T-helper 17 cell (primary cell): ENCODE data around the gene TSPAN9. TPM values are rescaled to one million over a fixed set of nuclear protein-coding genes. Genes with fewer than 3 reads are reported as not detected.

ENCODE experiments used
- ATAC-seq: fragments of 150-1000 bp; cut with Tn5 transposase; 2 replicates; pipeline ENCODE4 v1.10.0; 2021; ENCODE audit warnings: mild to moderate bottlenecking, moderate library complexity
- DNase-seq, 3 donors: peaks; one replicate each; pipeline versions ENCODE4 v3.0.0 to v3.0.0-alpha.2; 2020 to 2021
- H3K9me3 ChIP-seq: one replicate; pipeline ENCODE4 v1.7.0; 2013; ENCODE audit warnings: low read length, mild to moderate bottlenecking; ENCODE audit not compliant: control insufficient read depth, poor library complexity, severe bottlenecking
- H3K27ac Mint-ChIP-seq: one replicate; pipeline ENCODE4 v1.8.0; 2022; ENCODE audit warnings: mild to moderate bottlenecking, moderate library complexity, mixed read lengths
- H3K27me3 Mint-ChIP-seq: one replicate; pipeline ENCODE4 v1.8.0; 2022; ENCODE audit warnings: mixed read lengths
- H3K36me3 Mint-ChIP-seq: one replicate; pipeline ENCODE4 v1.8.0; 2022; ENCODE audit warnings: low read depth, mixed read lengths
- H3K4me1 Mint-ChIP-seq: one replicate; pipeline ENCODE4 v1.8.0; 2022; ENCODE audit warnings: mild to moderate bottlenecking, mixed read lengths
- H3K4me3 Mint-ChIP-seq: one replicate; pipeline ENCODE4 v1.8.0; 2022; ENCODE audit warnings: mild to moderate bottlenecking, moderate library complexity, mixed read lengths
- total RNA-seq, 4 donors: library from RNA in 2 of 4; stranded (reverse) in 2 of 4; gene quantifications; one replicate each; pipeline ENCODE4 v1.2.3 and lab custom pipeline; 2022 to 2026

Gene TSPAN9
- total RNA-seq, 2 donors from 2014 or later = 1.4 to 24.2 TPM

DNA sequence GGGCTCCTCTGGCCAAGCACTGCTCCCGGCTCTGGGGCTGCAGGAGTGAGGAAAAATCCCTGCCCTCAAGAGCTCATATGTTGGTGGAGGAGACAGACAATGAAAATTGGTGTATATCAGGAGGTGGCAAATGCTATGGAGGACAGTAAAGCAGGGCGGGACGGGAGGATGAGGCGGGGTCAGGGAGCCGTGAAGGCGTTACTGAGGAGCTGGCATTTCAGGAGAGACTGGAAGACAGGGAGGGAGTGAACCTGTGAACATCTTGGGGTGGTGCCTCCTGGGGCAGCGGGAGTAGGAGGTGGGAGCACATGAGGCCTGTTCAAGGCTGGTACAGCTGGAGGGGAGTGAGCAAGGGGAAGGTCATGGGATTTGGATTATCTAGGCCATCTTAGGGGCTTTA is 26.6 kb downstream of the TSPAN9 start:
- H3K4me1 Mint-ChIP-seq = no peaks in the 10 kb centered on the region
- no peaks in the 10 kb centered on the region for H3K36me3 Mint-ChIP-seq
- no peaks in the 10 kb centered on the region for H3K9me3 ChIP-seq
- no peak overlapping the region for H3K27ac Mint-ChIP-seq
- no peak for DNase-seq
- peaks cover 23% of the 10 kb centered on the region for H3K27me3 Mint-ChIP-seq
- H3K4me3 Mint-ChIP-seq = no peak overlapping the region
- no peak for ATAC-seq

GRCh38 chr12:3105690-3106479 is 28.7 kb downstream of the TSPAN9 start:
- no peaks in the 10 kb centered on the region for H3K9me3 ChIP-seq
- Mint-ChIP-seq H3K4me1 (no peaks in the 10 kb centered on the region), H3K27ac (no peak overlapping the region), H3K4me3 (no peak overlapping the region), H3K27me3 (peaks cover 23% of the 10 kb centered on the region), H3K36me3 (no peaks in the 10 kb centered on the region)
- no peak for DNase-seq
- ATAC-seq = no peak

DNA sequence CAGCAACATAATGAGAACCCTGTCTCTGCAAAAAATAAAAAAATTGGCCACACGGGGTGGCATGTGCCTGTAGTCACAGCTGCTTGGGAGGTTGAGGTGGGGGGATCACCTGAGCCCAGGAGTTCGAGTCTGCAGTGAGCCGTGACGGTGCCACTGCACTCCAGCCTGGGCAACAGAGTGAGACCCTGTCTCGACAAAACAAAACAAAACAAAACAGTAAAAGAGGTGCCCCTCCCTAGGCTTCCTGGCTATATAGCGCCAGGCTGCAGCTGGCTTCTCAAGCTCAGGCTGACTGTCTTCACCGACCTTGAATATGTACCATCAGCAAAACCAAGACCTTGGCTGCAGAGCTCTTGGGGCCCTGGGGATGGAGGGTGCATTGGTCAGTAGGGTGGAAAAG is 29.4 kb downstream of the TSPAN9 start:
- DNase-seq (no peak), ATAC-seq (no peak)
- H3K4me3 Mint-ChIP-seq = no peak overlapping the region
- H3K36me3 Mint-ChIP-seq = no peaks in the 10 kb centered on the region
- no peaks in the 10 kb centered on the region for H3K9me3 ChIP-seq
- no peaks in the 10 kb centered on the region for H3K4me1 Mint-ChIP-seq
- H3K27ac Mint-ChIP-seq = no peak overlapping the region
- peaks cover 23% of the 10 kb centered on the region for H3K27me3 Mint-ChIP-seq

GRCh38 chr12:3107071-3107583 is 29.9 kb downstream of the TSPAN9 start:
- Mint-ChIP-seq H3K27me3 (peaks cover 23% of the 10 kb centered on the region), H3K4me1 (no peaks in the 10 kb centered on the region), H3K36me3 (no peaks in the 10 kb centered on the region), H3K4me3 (no peak overlapping the region), H3K27ac (no peak overlapping the region)
- H3K9me3 ChIP-seq = no peaks in the 10 kb centered on the region
- no peak for ATAC-seq
- no peak for DNase-seq

GRCh38 chr12:3107954-3108353 is 30.8 kb downstream of the TSPAN9 start:
- Mint-ChIP-seq H3K4me1 (no peaks in the 10 kb centered on the region), H3K36me3 (no peaks in the 10 kb centered on the region), H3K27ac (no peak overlapping the region), H3K4me3 (no peak overlapping the region), H3K27me3 (peaks cover 23% of the 10 kb centered on the region)
- DNase-seq (no peak), ATAC-seq (no peak)
- H3K9me3 ChIP-seq = no peaks in the 10 kb centered on the region

DNA sequence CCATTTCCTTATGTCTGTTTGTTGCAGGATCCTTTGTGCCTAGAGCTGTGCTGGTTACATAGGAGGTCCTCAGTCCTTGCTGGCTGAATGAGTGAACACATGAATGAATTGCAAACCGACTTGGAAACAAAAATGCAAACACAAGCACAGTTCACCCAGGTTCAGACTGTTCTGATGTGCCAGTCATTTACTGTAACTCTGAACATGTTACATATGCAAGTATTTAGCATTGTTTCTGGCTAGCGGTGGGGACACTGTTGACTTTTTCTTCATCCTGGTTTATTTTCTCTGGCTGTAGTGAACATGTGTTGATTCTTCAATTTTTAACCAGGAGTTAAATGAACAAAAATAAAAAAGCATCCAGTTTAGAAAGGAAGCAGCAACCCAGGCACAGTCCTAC is 33.4 kb downstream of the TSPAN9 start:
- no peak for ATAC-seq
- Mint-ChIP-seq H3K4me3 (peak overlapping the region; percentile 7), H3K27me3 (peaks cover 24% of the 10 kb centered on the region), H3K36me3 (no peaks in the 10 kb centered on the region), H3K27ac (no peak overlapping the region), H3K4me1 (no peaks in the 10 kb centered on the region)
- H3K9me3 ChIP-seq = no peaks in the 10 kb centered on the region
- DNase-seq = no peak

GRCh38 chr12:3113671-3114325 is 36.6 kb downstream of the TSPAN9 start:
- no peaks in the 10 kb centered on the region for H3K36me3 Mint-ChIP-seq
- no peak for DNase-seq
- H3K27ac Mint-ChIP-seq = no peak overlapping the region
- H3K27me3 Mint-ChIP-seq = peaks cover 26% of the 10 kb centered on the region
- no peak overlapping the region for H3K4me3 Mint-ChIP-seq
- no peaks in the 10 kb centered on the region for H3K4me1 Mint-ChIP-seq
- no peaks in the 10 kb centered on the region for H3K9me3 ChIP-seq
- no peak for ATAC-seq

GRCh38 chr12:3114671-3115070 is 37.5 kb downstream of the TSPAN9 start:
- no peak for DNase-seq
- no peak overlapping the region for H3K4me3 Mint-ChIP-seq
- H3K9me3 ChIP-seq = no peaks in the 10 kb centered on the region
- H3K4me1 Mint-ChIP-seq = peaks cover 4% of the 10 kb centered on the region
- H3K36me3 Mint-ChIP-seq = no peaks in the 10 kb centered on the region
- no peak for ATAC-seq
- H3K27ac Mint-ChIP-seq = no peak overlapping the region
- peaks cover 35% of the 10 kb centered on the region for H3K27me3 Mint-ChIP-seq

- ATAC-seq (no peak), DNase-seq (no peak)
- Mint-ChIP-seq H3K27ac (no peak overlapping the region), H3K4me3 (no peak overlapping the region), H3K27me3 (peaks cover 39% of the 10 kb centered on the region), H3K4me1 (peaks cover 4% of the 10 kb centered on the region), H3K36me3 (no peaks in the 10 kb centered on the region)
- no peaks in the 10 kb centered on the region for H3K9me3 ChIP-seq
Measured at GRCh38 chr12:3115078-3115477, 37.9 kb downstream of the TSPAN9 start.

DNA sequence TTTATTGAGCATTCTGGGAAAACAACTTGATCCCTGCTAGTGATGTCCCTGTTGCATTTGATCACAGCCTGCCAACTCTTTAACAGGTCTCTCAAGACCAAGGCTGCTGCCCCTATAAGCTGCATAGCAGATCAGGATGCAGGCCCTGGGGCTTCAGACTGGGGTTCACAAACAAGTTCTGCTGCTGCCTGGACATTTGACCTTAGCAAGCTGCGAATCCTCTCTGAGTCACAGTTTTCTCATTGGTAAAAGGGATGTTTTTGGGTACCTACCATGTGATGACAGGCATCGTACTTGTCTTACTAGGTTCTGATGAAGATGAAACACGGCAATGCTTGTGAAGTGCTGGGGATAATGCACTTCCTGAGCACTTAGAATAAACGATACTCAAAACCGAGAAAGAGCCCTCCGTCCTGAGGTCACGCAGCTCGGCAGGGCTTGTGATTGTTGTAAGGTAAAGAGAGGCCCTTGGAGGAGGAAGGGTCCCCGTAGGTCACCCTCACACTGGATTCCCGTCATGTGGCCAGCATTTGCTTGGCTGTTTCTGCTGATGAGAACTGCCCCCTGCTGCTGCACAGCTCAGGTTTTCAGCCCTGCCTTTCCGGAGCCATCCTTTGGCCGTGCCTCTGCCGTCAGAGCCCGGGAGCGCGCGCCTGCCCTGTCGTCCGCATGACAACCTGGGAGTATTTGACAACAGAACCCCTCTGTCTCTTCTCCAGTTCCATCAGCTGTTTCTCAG is 39.1 kb downstream of the TSPAN9 start:
- Mint-ChIP-seq H3K27ac (no peak overlapping the region), H3K4me3 (no peak overlapping the region), H3K36me3 (no peaks in the 10 kb centered on the region), H3K4me1 (peaks cover 6% of the 10 kb centered on the region), H3K27me3 (peaks cover 48% of the 10 kb centered on the region)
- H3K9me3 ChIP-seq = no peaks in the 10 kb centered on the region
- DNase-seq (no peak), ATAC-seq (no peak)

- peaks cover 6% of the 10 kb centered on the region for H3K4me1 Mint-ChIP-seq
- DNase-seq (no peak), ATAC-seq (no peak)
- H3K27ac Mint-ChIP-seq = no peak overlapping the region
- H3K36me3 Mint-ChIP-seq = no peaks in the 10 kb centered on the region
- H3K9me3 ChIP-seq = no peaks in the 10 kb centered on the region
- H3K4me3 Mint-ChIP-seq = no peak overlapping the region
- peaks cover 48% of the 10 kb centered on the region for H3K27me3 Mint-ChIP-seq
Measured at GRCh38 chr12:3117144-3117581, 40.0 kb downstream of the TSPAN9 start.

- ATAC-seq (no peak), DNase-seq (no peak)
- Mint-ChIP-seq H3K27ac (no peak overlapping the region), H3K27me3 (peaks cover 48% of the 10 kb centered on the region), H3K4me1 (peaks cover 6% of the 10 kb centered on the region), H3K4me3 (no peak overlapping the region), H3K36me3 (no peaks in the 10 kb centered on the region)
- H3K9me3 ChIP-seq = no peaks in the 10 kb centered on the region
Measured at GRCh38 chr12:3117591-3118015, 40.4 kb downstream of the TSPAN9 start.

- Mint-ChIP-seq H3K4me1 (peaks cover 8% of the 10 kb centered on the region), H3K27me3 (peaks cover 51% of the 10 kb centered on the region), H3K36me3 (no peaks in the 10 kb centered on the region), H3K4me3 (no peak overlapping the region), H3K27ac (no peak overlapping the region)
- no peak for DNase-seq
- H3K9me3 ChIP-seq = no peaks in the 10 kb centered on the region
- ATAC-seq = no peak
Measured at GRCh38 chr12:3119192-3119755, 42.1 kb downstream of the TSPAN9 start.
